Upper lobe of right lung (tissue), 1 donor: Measurements from ENCODE around the gene PSMD3. TPM values are rescaled to one million over a fixed set of nuclear protein-coding genes. Genes with fewer than 3 reads are reported as not detected.

Source experiments
- ATAC-seq: fragments of 200-7000 bp; cut with Tn5 transposase; one replicate; pipeline ENCODE4 v1.9.1; 2020; ENCODE audit warnings: mild to moderate bottlenecking, moderate library complexity
- DNase-seq: peaks from one replicate; pipeline ENCODE4 v3.0.0-alpha.2; 2020
- H3K27ac ChIP-seq: fragments of 200-600 bp; one replicate; pipeline ENCODE4 v1.8.0; 2022
- H3K27me3 ChIP-seq: fragments of 200-600 bp; one replicate; pipeline ENCODE4 v1.8.0; 2022; ENCODE audit warnings: mild to moderate bottlenecking
- H3K36me3 ChIP-seq: fragments of 200-600 bp; one replicate; pipeline ENCODE4 v1.8.0; 2022
- H3K4me1 ChIP-seq: fragments of 200-600 bp; one replicate; pipeline ENCODE4 v1.8.0; 2022
- H3K4me3 ChIP-seq: fragments of 200-600 bp; one replicate; pipeline ENCODE4 v1.8.0; 2022; ENCODE audit warnings: mild to moderate bottlenecking
- H3K9me3 ChIP-seq: fragments of 200-600 bp; one replicate; pipeline ENCODE4 v1.8.0; 2022
- CTCF ChIP-seq: fragments of 200-600 bp; IDR thresholded peaks from one replicate; pipeline ENCODE4 v1.8.0; 2022; ENCODE audit warnings: antibody characterized with exemption
- intact Hi-C: fragments of 100-400 bp; cut with DNase I; formaldehyde crosslinking; loops from one replicate; pipeline ENCODE4 v1.11.0; 2022
- total RNA-seq: library from RNA; stranded (reverse); fragmentation: NEBNext Ultra II Directional; extraction: Animal tissue kit (Norgen Biotek cat#: 25700); gene quantifications from one replicate; pipeline ENCODE4 v1.2.1, GENCODE V29; 2021
- donor health status: DM: no; HTN: yes; CAD: no; lungs with severe emphysema.

The PSMD3 gene
- total RNA-seq, 1 donor from 2014 or later, result 73.6 TPM

- H3K27ac ChIP-seq, result peak overlapping the region; percentile 68
- ATAC-seq (no peak), DNase-seq (no peak)
- no peaks in the 10 kb centered on the region for H3K9me3 ChIP-seq
- peaks cover 43% of the 10 kb centered on the region for H3K4me1 ChIP-seq
- H3K4me3 ChIP-seq, result no peak overlapping the region
- no peak for TF ChIP-seq CTCF
- H3K36me3 ChIP-seq, result peaks cover 3% of the 10 kb centered on the region
- no peaks in the 10 kb centered on the region for H3K27me3 ChIP-seq
- intact Hi-C loops, result no loop called here
Measured at GRCh38 chr17:40014375-40014980, 33.9 kb downstream of the PSMD3 start.

GRCh38 chr17:40015005-40015997 lies 34.7 kb downstream of the PSMD3 start, which contains the start of gene CSF3:
TSS of gene CSF3 (plus strand) at chr17:40015440. CDS start at chr17:40015475, 35 bp downstream.
- ATAC-seq, result peak; percentile 55
- peaks cover 11% of the 10 kb centered on the region for H3K36me3 ChIP-seq
- H3K27ac ChIP-seq, result peak within 1 kb of the TSS; percentile 68

GRCh38 chr17:40015998-40016985 lies 35.7 kb downstream of the PSMD3 start:
- Histone ChIP-seq H3K4me1 (peaks cover 48% of the 10 kb centered on the region), H3K36me3 (peaks cover 11% of the 10 kb centered on the region), H3K27ac (peak overlapping the region; percentile 32), H3K4me3 (no peak overlapping the region), H3K27me3 (no peaks in the 10 kb centered on the region), H3K9me3 (no peaks in the 10 kb centered on the region)
- TF ChIP-seq CTCF, result no peak
- DNase-seq, result no peak
- ATAC-seq, result no peak
- intact Hi-C loops, result no loop called here

More at GRCh38 chr17:40015005-40015997, 34.7 kb downstream of the PSMD3 start, which contains the start of gene CSF3:
- Histone ChIP-seq H3K4me3 (no peak within 1 kb of the TSS), H3K9me3 (no peaks in the 10 kb centered on the region), H3K27me3 (no peaks in the 10 kb centered on the region), H3K4me1 (peaks cover 43% of the 10 kb centered on the region)
- peak; percentile 76 for DNase-seq
- no peak for TF ChIP-seq CTCF
- intact Hi-C loops, result no loop called here

- no peaks in the 10 kb centered on the region for H3K9me3 ChIP-seq
- DNase-seq (no peak), ATAC-seq (no peak)
- no peak for TF ChIP-seq CTCF
- H3K4me1 ChIP-seq, result peaks cover 57% of the 10 kb centered on the region
- H3K36me3 ChIP-seq, result peaks cover 22% of the 10 kb centered on the region
- intact Hi-C loops, result no loop called here
- H3K27me3 ChIP-seq, result no peaks in the 10 kb centered on the region
- no peak overlapping the region for H3K4me3 ChIP-seq
- peak overlapping the region; percentile 17 for H3K27ac ChIP-seq
Measured at GRCh38 chr17:40017422-40018080, 36.9 kb downstream of the PSMD3 start.
